Measurements from ENCODE around the gene FCHSD2.
"Not testable (repeated sequence)": the region's sequence is repeated elsewhere in the genome, so short reads cannot be mapped to it uniquely, and the experiment has no call there.

FCHSD2 gene

GRCh38 chr11:72829884-72830533 is 312.1 kb downstream of the FCHSD2 start:
- no peak for DNase-seq

- no peak for DNase-seq
Observed at GRCh38 chr11:72829178-72829577, 312.9 kb downstream of the FCHSD2 start.

- DNase-seq = no peak
Observed at GRCh38 chr11:72828692-72829101, 313.4 kb downstream of the FCHSD2 start.

GRCh38 chr11:72828081-72828567 is 314.0 kb downstream of the FCHSD2 start:
- DNase-seq = no peak

GRCh38 chr11:72827656-72828055 is 314.5 kb downstream of the FCHSD2 start:
- DNase-seq = not testable (repeated sequence)

- no peak for DNase-seq
Observed at GRCh38 chr11:72826942-72827480, 315.1 kb downstream of the FCHSD2 start.

- DNase-seq = no peak
Observed at GRCh38 chr11:72826191-72826941, 315.8 kb downstream of the FCHSD2 start.

GRCh38 chr11:72825661-72826060 is 316.5 kb downstream of the FCHSD2 start:
- no peak for DNase-seq

- DNase-seq = no peak
Observed at GRCh38 chr11:72824811-72825505, 317.2 kb downstream of the FCHSD2 start.

- DNase-seq = no peak
Observed at GRCh38 chr11:72824020-72824419, 318.1 kb downstream of the FCHSD2 start.

- no peak for DNase-seq
Observed at GRCh38 chr11:72823105-72823804, 318.9 kb downstream of the FCHSD2 start.

GRCh38 chr11:72821920-72822799 is 320.0 kb downstream of the FCHSD2 start:
- peak; percentile 86 for DNase-seq

- DNase-seq = no peak
Observed at GRCh38 chr11:72821221-72821919, 320.7 kb downstream of the FCHSD2 start.

GRCh38 chr11:72820439-72821139 is 321.5 kb downstream of the FCHSD2 start:
- no peak for DNase-seq

GRCh38 chr11:72818971-72819370 is 323.1 kb downstream of the FCHSD2 start:
- no peak for DNase-seq

- no peak for DNase-seq
Observed at GRCh38 chr11:72817966-72818365, 324.2 kb downstream of the FCHSD2 start.

GRCh38 chr11:72816404-72816990 is 325.6 kb downstream of the FCHSD2 start:
- DNase-seq = no peak

GRCh38 chr11:72815110-72815618 is 327.0 kb downstream of the FCHSD2 start:
- no peak for DNase-seq

GRCh38 chr11:72814286-72815109 is 327.6 kb downstream of the FCHSD2 start, which contains the start of gene ATG16L2:
ATG16L2 (plus strand) TSS chr11:72814411; CDS start chr11:72814446, 35 bp downstream.
- DNase-seq = peak; percentile 75

All from T1000 (cell line).